HepG2 (cell line): ENCODE measurements around the gene HS6ST1. TPM values are rescaled to one million over a fixed set of nuclear protein-coding genes. Genes with fewer than 3 reads are reported as not detected.

Source experiments
- FIP1L1 ChIP-seq: fragments of 200-400 bp; formaldehyde crosslinking; IDR thresholded peaks from 2 replicates; pipeline ENCODE4 v1.6.1; 2018; ENCODE audit warnings: low read depth, mild to moderate bottlenecking, low read length, moderate library complexity, borderline replicate concordance; ENCODE audit not compliant: insufficient read depth
- HNRNPL ChIP-seq: fragments of 200-400 bp; formaldehyde crosslinking; IDR thresholded peaks from 2 replicates; pipeline ENCODE4 v1.6.1; 2017; ENCODE audit warnings: mild to moderate bottlenecking, low read depth, low read length
- KAT8 ChIP-seq: IDR thresholded peaks from 2 replicates; pipeline ENCODE4 v1.6.1; 2016; ENCODE audit warnings: missing genetic modification reagents, missing compliant biosample characterization
- SOX13 ChIP-seq, 3 experiments: fragments of 450-650 bp in 1 of 3; sonication (generic) in 1 of 3; formaldehyde crosslinking in 1 of 3; IDR thresholded peaks in 2 of 3; conservative IDR thresholded peaks in 1 of 3; 2 replicates each; pipeline versions ENCODE4 v1.5.0 to v1.6.1; 2016 to 2020; ENCODE audit warnings: antibody characterized with exemption in 1 of 3, mild to moderate bottlenecking in 1 of 3, missing compliant biosample characterization in 1 of 3, missing genetic modification reagents in 1 of 3, moderate library complexity in 1 of 3
- SPEN ChIP-seq: sonication (generic); formaldehyde crosslinking; IDR thresholded peaks from 2 replicates; pipeline ENCODE4 v1.5.1; 2020; ENCODE audit warnings: low read depth, mild to moderate bottlenecking, missing genetic modification reagents
- TAF15 ChIP-seq: fragments of 200-400 bp; formaldehyde crosslinking; IDR thresholded peaks from one replicate; pipeline ENCODE4 v1.6.1; 2018; ENCODE audit warnings: mild to moderate bottlenecking, low read depth, low read length; ENCODE audit not compliant: poor library complexity, severe bottlenecking
- TCF7 ChIP-seq: sonication (generic); IDR thresholded peaks from 2 replicates; pipeline ENCODE4 v1.6.1; 2016; ENCODE audit warnings: antibody characterized with exemption, low read depth
- ZNF230 ChIP-seq: sonication (generic); formaldehyde crosslinking; IDR thresholded peaks from 2 replicates; pipeline ENCODE4 v1.4.0; 2020; ENCODE audit warnings: mild to moderate bottlenecking, missing genetic modification reagents
- ZNF264 ChIP-seq: sonication (generic); formaldehyde crosslinking; IDR thresholded peaks from 2 replicates; pipeline ENCODE4 v1.4.0; 2020; ENCODE audit warnings: missing genetic modification reagents
- ZNF274 ChIP-seq: sonication (generic); formaldehyde crosslinking; IDR thresholded peaks from 2 replicates; pipeline ENCODE4 v1.5.1; 2020; ENCODE audit warnings: mild to moderate bottlenecking, missing genetic modification reagents
- ZNF556 ChIP-seq: sonication (generic); formaldehyde crosslinking; IDR thresholded peaks from 2 replicates; pipeline ENCODE4 v1.4.0; 2020; ENCODE audit warnings: mild to moderate bottlenecking, missing genetic modification reagents, borderline replicate concordance
- ZNF563 ChIP-seq: sonication (generic); formaldehyde crosslinking; IDR thresholded peaks from 2 replicates; pipeline ENCODE4 v1.8.0; 2022; ENCODE audit warnings: mild to moderate bottlenecking, moderate library complexity, missing genetic modification reagents
- ZNF572 ChIP-seq: sonication (generic); formaldehyde crosslinking; IDR thresholded peaks from 2 replicates; pipeline ENCODE4 v1.5.1; 2020; ENCODE audit warnings: mild to moderate bottlenecking, missing genetic modification reagents
- ZNF709 ChIP-seq: sonication (generic); formaldehyde crosslinking; IDR thresholded peaks from 2 replicates; pipeline ENCODE4 v1.5.0; 2020; ENCODE audit warnings: mild to moderate bottlenecking, missing genetic modification reagents
- polyA plus RNA-seq, 8 experiments: library from polyadenylated mRNA; depleted of rRNA in 3 of 8; stranded (reverse) in 7 of 8; unstranded in 1 of 8; fragments of >200 nt; fragmentation: Illumina TruSeq in 4 of 8; extraction: Trizol in 4 of 8; gene quantifications; 2 replicates each; pipeline versions ENCODE4 v1.2.1 to v1.2.3, GENCODE V29; 2011 to 2016; ENCODE audit warnings: low read depth in 4 of 8, missing spikeins in 1 of 8, mixed read lengths in 1 of 8; ENCODE audit not compliant: insufficient read depth in 1 of 8
- total RNA-seq, 5 experiments: library from RNA; depleted of rRNA; stranded (reverse); fragments of >200 nt; fragmentation: Illumina TruSeq; extraction: Trizol; gene quantifications; 2 replicates each; pipeline ENCODE4 v1.2.3, GENCODE V29; 2016; ENCODE audit warnings: low read depth in 1 of 5
- TF ChIP-seq, protein P1 (sequence below): IDR thresholded peaks from 2 replicates; pipeline ENCODE4 v1.4.0; 2020; ENCODE audit warnings: mild to moderate bottlenecking, missing genetic modification reagents
- TF ChIP-seq, protein P2 (sequence below): sonication (generic); formaldehyde crosslinking; IDR thresholded peaks from 2 replicates; pipeline ENCODE4 v1.8.0; 2022; ENCODE audit warnings: low read depth, missing genetic modification reagents
- TF ChIP-seq, protein P3 (sequence below): sonication (generic); formaldehyde crosslinking; IDR thresholded peaks from 2 replicates; pipeline ENCODE4 v1.8.0; 2022; ENCODE audit warnings: mild to moderate bottlenecking, missing genetic modification reagents, moderate library complexity
- TF ChIP-seq, protein P4 (sequence below): sonication (generic); formaldehyde crosslinking; IDR thresholded peaks from 2 replicates; pipeline ENCODE4 v1.9.0; 2021; ENCODE audit warnings: missing genetic modification reagents, borderline replicate concordance

HS6ST1 gene
- total and polyA plus RNA-seq, 2 of the 13 experiments (the other 11 are each of a cell fraction or from before 2014, with no cell fraction given): 34.5 to 84.6 TPM

DNA sequence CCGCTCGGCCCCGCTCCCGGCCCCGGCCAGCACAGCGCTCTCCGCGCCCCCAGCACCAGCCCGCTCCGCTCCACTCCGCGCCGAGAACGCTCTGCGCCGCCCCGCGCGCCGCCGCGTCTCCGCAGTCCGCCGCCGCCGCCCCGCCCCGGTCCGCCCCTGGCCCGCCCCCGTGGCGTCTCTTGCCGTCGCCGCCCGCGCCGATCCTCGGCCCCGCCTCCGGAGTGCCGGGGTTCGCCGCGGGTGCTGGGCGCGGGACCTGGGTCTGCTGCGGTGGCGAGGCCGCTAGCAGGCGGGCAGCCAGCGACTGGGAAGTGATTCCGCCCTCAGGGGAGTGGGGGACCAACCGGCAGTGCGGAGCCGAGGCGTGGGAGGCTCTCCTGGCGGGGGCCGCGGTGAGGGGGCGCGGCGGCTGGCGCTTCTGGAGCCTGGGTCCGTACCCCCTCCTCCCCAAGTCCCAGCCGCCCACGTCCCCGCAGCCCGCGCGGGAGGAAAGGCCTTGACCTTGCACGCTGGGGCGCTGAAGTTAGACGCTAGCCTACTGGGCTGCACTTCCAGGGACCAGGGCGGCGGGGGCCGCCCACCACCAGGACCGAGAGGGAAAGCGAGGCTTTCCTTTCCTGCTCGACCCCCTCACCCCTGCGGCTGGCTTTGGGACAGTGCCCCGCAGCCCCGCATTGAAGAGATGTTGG, at the start of gene HS6ST1 (continued):
- 0 out of 2 replicates have a peak, but pooled peaks have one; percentile 43 for TF ChIP-seq KAT8 (CRISPR knock-in tag)
- TF ChIP-seq, protein P1, sequence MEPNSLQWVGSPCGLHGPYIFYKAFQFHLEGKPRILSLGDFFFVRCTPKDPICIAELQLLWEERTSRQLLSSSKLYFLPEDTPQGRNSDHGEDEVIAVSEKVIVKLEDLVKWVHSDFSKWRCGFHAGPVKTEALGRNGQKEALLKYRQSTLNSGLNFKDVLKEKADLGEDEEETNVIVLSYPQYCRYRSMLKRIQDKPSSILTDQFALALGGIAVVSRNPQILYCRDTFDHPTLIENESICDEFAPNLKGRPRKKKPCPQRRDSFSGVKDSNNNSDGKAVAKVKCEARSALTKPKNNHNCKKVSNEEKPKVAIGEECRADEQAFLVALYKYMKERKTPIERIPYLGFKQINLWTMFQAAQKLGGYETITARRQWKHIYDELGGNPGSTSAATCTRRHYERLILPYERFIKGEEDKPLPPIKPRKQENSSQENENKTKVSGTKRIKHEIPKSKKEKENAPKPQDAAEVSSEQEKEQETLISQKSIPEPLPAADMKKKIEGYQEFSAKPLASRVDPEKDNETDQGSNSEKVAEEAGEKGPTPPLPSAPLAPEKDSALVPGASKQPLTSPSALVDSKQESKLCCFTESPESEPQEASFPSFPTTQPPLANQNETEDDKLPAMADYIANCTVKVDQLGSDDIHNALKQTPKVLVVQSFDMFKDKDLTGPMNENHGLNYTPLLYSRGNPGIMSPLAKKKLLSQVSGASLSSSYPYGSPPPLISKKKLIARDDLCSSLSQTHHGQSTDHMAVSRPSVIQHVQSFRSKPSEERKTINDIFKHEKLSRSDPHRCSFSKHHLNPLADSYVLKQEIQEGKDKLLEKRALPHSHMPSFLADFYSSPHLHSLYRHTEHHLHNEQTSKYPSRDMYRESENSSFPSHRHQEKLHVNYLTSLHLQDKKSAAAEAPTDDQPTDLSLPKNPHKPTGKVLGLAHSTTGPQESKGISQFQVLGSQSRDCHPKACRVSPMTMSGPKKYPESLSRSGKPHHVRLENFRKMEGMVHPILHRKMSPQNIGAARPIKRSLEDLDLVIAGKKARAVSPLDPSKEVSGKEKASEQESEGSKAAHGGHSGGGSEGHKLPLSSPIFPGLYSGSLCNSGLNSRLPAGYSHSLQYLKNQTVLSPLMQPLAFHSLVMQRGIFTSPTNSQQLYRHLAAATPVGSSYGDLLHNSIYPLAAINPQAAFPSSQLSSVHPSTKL (CRISPR knock-in tag): peak; percentile 46
- TF ChIP-seq, protein P2, sequence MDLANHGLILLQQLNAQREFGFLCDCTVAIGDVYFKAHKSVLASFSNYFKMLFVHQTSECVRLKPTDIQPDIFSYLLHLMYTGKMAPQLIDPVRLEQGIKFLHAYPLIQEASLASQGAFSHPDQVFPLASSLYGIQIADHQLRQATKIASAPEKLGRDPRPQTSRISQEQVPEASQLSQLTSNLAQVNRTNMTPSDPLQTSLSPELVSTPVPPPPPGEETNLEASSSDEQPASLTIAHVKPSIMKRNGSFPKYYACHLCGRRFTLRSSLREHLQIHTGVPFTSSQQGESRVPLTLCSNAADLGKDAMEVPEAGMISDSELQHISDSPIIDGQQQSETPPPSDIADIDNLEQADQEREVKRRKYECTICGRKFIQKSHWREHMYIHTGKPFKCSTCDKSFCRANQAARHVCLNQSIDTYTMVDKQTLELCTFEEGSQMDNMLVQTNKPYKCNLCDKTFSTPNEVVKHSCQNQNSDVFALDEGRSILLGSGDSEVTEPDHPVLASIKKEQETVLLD (CRISPR knock-in tag): peak; percentile 39; the same call in 1 of the 2 replicates
- TF ChIP-seq ZNF563: peak; percentile 81
- no peak for TF ChIP-seq FIP1L1
- TF ChIP-seq ZNF274 (CRISPR knock-in tag): 0 out of 2 replicates have a peak, but pooled peaks have one; percentile 30
- TF ChIP-seq TAF15: no peak
- peak; percentile 72; the same call in 1 of the 2 replicates for TF ChIP-seq ZNF556 (CRISPR knock-in tag)
- 0 out of 2 replicates have a peak, but pooled peaks have one; percentile 46 for TF ChIP-seq ZNF709 (CRISPR knock-in tag)
- peak; percentile 70 for TF ChIP-seq SPEN (CRISPR knock-in tag)
- TF ChIP-seq, protein P3, sequence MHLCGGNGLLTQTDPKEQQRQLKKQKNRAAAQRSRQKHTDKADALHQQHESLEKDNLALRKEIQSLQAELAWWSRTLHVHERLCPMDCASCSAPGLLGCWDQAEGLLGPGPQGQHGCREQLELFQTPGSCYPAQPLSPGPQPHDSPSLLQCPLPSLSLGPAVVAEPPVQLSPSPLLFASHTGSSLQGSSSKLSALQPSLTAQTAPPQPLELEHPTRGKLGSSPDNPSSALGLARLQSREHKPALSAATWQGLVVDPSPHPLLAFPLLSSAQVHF (CRISPR knock-in tag): 0 out of 2 replicates have a peak, but pooled peaks have one; percentile 50
- TF ChIP-seq TCF7: no peak
- TF ChIP-seq ZNF230 (CRISPR knock-in tag): peak; percentile 59; the same call in 1 of the 2 replicates
- TF ChIP-seq ZNF264: peak; percentile 62; the same call in 1 of the 2 replicates
- TF ChIP-seq HNRNPL: 0 out of 2 replicates have a peak, but pooled peaks have one; percentile 26
- TF ChIP-seq, protein P4, sequence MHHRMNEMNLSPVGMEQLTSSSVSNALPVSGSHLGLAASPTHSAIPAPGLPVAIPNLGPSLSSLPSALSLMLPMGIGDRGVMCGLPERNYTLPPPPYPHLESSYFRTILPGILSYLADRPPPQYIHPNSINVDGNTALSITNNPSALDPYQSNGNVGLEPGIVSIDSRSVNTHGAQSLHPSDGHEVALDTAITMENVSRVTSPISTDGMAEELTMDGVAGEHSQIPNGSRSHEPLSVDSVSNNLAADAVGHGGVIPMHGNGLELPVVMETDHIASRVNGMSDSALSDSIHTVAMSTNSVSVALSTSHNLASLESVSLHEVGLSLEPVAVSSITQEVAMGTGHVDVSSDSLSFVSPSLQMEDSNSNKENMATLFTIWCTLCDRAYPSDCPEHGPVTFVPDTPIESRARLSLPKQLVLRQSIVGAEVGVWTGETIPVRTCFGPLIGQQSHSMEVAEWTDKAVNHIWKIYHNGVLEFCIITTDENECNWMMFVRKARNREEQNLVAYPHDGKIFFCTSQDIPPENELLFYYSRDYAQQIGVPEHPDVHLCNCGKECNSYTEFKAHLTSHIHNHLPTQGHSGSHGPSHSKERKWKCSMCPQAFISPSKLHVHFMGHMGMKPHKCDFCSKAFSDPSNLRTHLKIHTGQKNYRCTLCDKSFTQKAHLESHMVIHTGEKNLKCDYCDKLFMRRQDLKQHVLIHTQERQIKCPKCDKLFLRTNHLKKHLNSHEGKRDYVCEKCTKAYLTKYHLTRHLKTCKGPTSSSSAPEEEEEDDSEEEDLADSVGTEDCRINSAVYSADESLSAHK (CRISPR knock-in tag): no peak
- TF ChIP-seq SOX13 (IDR thresholded peaks at IDR 0.05): no peak
- TF ChIP-seq SOX13 (CRISPR knock-in tag; conservative IDR thresholded peaks at IDR 0.05 in 1 of 2, IDR thresholded peaks at IDR 0.05 in 1 of 2): no peak
- no peak for TF ChIP-seq ZNF572
